DOHH2 (cell line): ENCODE data around the gene OR4C3.
"Not testable (repeated sequence)": the region's sequence is repeated elsewhere in the genome, so short reads cannot be mapped to it uniquely, and the experiment has no call there.

Source experiments
- H3F3A ChIP-seq: fragments of 200-600 bp; sonication (generic), shearing (Covaris generic); 2 replicates; pipeline ENCODE4 v1.6.0; 2016; ENCODE audit warnings: antibody characterized with exemption, mild to moderate bottlenecking; ENCODE audit not compliant: control insufficient read depth, insufficient read depth
- H3K27ac ChIP-seq: fragments of 200-600 bp; sonication (generic); 2 replicates; pipeline ENCODE4 v1.5.1; 2014; ENCODE audit warnings: low read depth, mild to moderate bottlenecking, low read length, moderate library complexity
- H3K27me3 ChIP-seq: fragments of 200-600 bp; sonication (generic); 2 replicates; pipeline ENCODE4 v1.6.1; 2014; ENCODE audit warnings: mild to moderate bottlenecking, low read length, mixed read lengths; ENCODE audit not compliant: control insufficient read depth
- H3K36me3 ChIP-seq: fragments of 200-600 bp; sonication (generic); 2 replicates; pipeline ENCODE4 v1.6.1; 2014; ENCODE audit warnings: mild to moderate bottlenecking, low read length, moderate library complexity, mixed read lengths; ENCODE audit not compliant: control insufficient read depth
- H3K4me1 ChIP-seq: fragments of 200-600 bp; sonication (generic); 2 replicates; pipeline ENCODE4 v1.6.1; 2014; ENCODE audit warnings: mild to moderate bottlenecking, low read length, mixed read lengths; ENCODE audit not compliant: control insufficient read depth
- H3K4me2 ChIP-seq: fragments of 200-600 bp; sonication (generic); 2 replicates; pipeline ENCODE4 v1.6.0; 2014; ENCODE audit warnings: mild to moderate bottlenecking, low read length, moderate library complexity
- H3K4me3 ChIP-seq: fragments of 200-600 bp; sonication (generic); 2 replicates; pipeline ENCODE4 v1.5.1; 2014; ENCODE audit warnings: mild to moderate bottlenecking, low read length, mixed read lengths
- H3K79me2 ChIP-seq: fragments of 200-600 bp; sonication (generic); 2 replicates; pipeline ENCODE4 v1.6.1; 2014; ENCODE audit warnings: mild to moderate bottlenecking, low read length, mixed read lengths; ENCODE audit not compliant: control insufficient read depth
- H3K9me2 ChIP-seq: fragments of 200-600 bp; sonication (generic); replicated peaks from 2 replicates; pipeline ENCODE4 v1.6.1; 2014; ENCODE audit warnings: mild to moderate bottlenecking, low read length, mixed read lengths; ENCODE audit not compliant: control insufficient read depth
- H3K9me3 ChIP-seq: fragments of 200-600 bp; sonication (generic); 2 replicates; pipeline ENCODE4 v1.6.1; 2014; ENCODE audit warnings: antibody characterized with exemption, low read length, mixed read lengths; ENCODE audit not compliant: control insufficient read depth, insufficient read depth
- H4K20me1 ChIP-seq: fragments of 200-600 bp; sonication (generic); 2 replicates; pipeline ENCODE4 v1.6.0; 2014; ENCODE audit warnings: low read depth, mild to moderate bottlenecking, antibody characterized with exemption, low read length, moderate library complexity; ENCODE audit not compliant: control insufficient read depth, insufficient read depth
- CTCF ChIP-seq: fragments of 200-600 bp; sonication (generic); IDR thresholded peaks from one replicate; pipeline ENCODE4 v1.5.1; 2014; ENCODE audit warnings: antibody characterized with exemption, mild to moderate bottlenecking, low read depth, low read length; ENCODE audit not compliant: poor library complexity, severe bottlenecking
- EZH2phosphoT487 ChIP-seq: fragments of 200-600 bp; sonication (generic); IDR thresholded peaks from 2 replicates; pipeline ENCODE4 v1.6.1; 2017; ENCODE audit warnings: borderline replicate concordance, mild to moderate bottlenecking, antibody characterized with exemption, low read length, moderate library complexity, mixed read lengths

Gene OR4C3

GRCh38 chr11:48341466-48341865, 16.7 kb downstream of the OR4C3 start:
- Histone ChIP-seq H3K4me1 (no peaks in the 10 kb centered on the region), H3K27ac (no peak overlapping the region), H3K79me2 (no peaks in the 10 kb centered on the region), H4K20me1 (no peaks in the 10 kb centered on the region), H3K9me3 (peaks cover 4% of the 10 kb centered on the region; the same call in 1 of the 2 replicates), H3F3A (no peaks in the 10 kb centered on the region), H3K36me3 (no peaks in the 10 kb centered on the region), H3K4me2 (no peak overlapping the region), H3K9me2 (no peaks in the 10 kb centered on the region), H3K4me3 (no peak overlapping the region), H3K27me3 (no peaks in the 10 kb centered on the region)
- no peak for TF ChIP-seq CTCF
- no peak for TF ChIP-seq EZH2phosphoT487

GRCh38 chr11:48342505-48342904, 17.8 kb downstream of the OR4C3 start:
- not testable (repeated sequence) for H3K4me1 ChIP-seq, H3K36me3 ChIP-seq, H3K4me3 ChIP-seq, H3K79me2 ChIP-seq, H3K9me2 ChIP-seq, H3K4me2 ChIP-seq, H3K27me3 ChIP-seq, H3K9me3 ChIP-seq, H4K20me1 ChIP-seq, H3F3A ChIP-seq, H3K27ac ChIP-seq

- H3K4me2 ChIP-seq, H4K20me1 ChIP-seq, H3K4me3 ChIP-seq, H3K27ac ChIP-seq, H3K27me3 ChIP-seq, H3F3A ChIP-seq, H3K9me3 ChIP-seq, H3K79me2 ChIP-seq, H3K4me1 ChIP-seq, H3K36me3 ChIP-seq, H3K9me2 ChIP-seq: not testable (repeated sequence)
Observed at GRCh38 chr11:48346286-48346685, 21.6 kb downstream of the OR4C3 start.

GRCh38 chr11:48354013-48354412, 29.3 kb downstream of the OR4C3 start:
- H3K79me2 ChIP-seq, result no peaks in the 10 kb centered on the region
- no peak overlapping the region for H3K27ac ChIP-seq
- no peaks in the 10 kb centered on the region for H4K20me1 ChIP-seq
- no peaks in the 10 kb centered on the region for H3K27me3 ChIP-seq
- H3K36me3 ChIP-seq, result no peaks in the 10 kb centered on the region
- no peak overlapping the region for H3K4me2 ChIP-seq
- H3K4me1 ChIP-seq, result no peaks in the 10 kb centered on the region
- H3K4me3 ChIP-seq, result no peak overlapping the region
- no peaks in the 10 kb centered on the region for H3K9me2 ChIP-seq
- no peak for TF ChIP-seq EZH2phosphoT487
- TF ChIP-seq CTCF, result no peak
- H3F3A ChIP-seq, result no peaks in the 10 kb centered on the region
- peaks cover 3% of the 10 kb centered on the region; the same call in 1 of the 2 replicates for H3K9me3 ChIP-seq
